Measurements from ENCODE around the gene PPOX.

DNA sequence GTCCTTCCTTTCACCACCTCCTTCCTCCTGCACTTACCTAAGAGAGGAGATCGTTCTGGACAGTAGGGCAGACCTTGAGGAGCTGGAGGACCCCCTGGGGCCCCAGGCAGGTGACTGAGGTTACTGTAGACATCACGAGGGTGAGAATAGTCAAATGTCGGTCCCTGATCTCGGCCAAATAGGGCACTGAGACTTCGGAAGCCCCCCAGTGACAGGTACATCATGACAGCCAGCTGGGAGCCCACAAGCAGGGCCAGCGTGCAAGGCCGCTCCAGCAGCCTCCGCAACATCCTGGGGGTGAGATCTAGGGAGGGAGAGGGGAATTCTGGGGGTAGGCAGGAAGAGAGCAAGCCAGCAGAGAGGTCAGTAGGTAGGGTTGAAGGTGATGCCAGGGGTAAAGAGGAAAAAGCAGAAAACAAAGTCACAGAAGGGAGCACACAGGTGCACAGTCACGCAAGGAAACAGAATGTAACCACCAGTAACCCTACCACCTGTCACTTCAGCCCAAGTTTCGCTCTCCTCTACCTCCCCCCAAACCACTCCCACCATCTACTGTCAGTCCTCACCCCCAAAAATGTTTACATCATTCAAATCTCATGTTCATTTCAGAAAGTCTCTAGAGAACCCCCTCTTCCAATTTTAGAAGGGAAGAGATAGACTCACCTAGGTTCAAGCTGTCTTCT, 9.7 kb downstream of the PPOX start:
- TF ChIP-seq EZH2phosphoT487 (IDR thresholded peaks at IDR 0.05; ENCODE audit: borderline replicate concordance, low read depth) (no peak), ELF1 (IDR thresholded peaks at IDR 0.05) (no peak), GABPA (IDR thresholded peaks at IDR 0.05; ENCODE audit: low read depth) (no peak), CHD2 (IDR thresholded peaks at IDR 0.05; ENCODE audit: low read length, partially characterized antibody) (no peak), TEAD4 (IDR thresholded peaks at IDR 0.05; ENCODE audit: borderline replicate concordance, insufficient read depth) (no peak), EP300 (IDR thresholded peaks at IDR 0.05; ENCODE audit: borderline replicate concordance in 1 of 2, low read depth in 1 of 2, low read length in 1 of 2) (no peak), RCOR1 (IDR thresholded peaks at IDR 0.05; ENCODE audit: low read length) (no peak), POLR2AphosphoS5 (IDR thresholded peaks at IDR 0.05; ENCODE audit: low read depth, low read length) (no peak), NRF1 (IDR thresholded peaks at IDR 0.05; ENCODE audit: low read depth, low read length) (no peak)
- TF ChIP-seq, protein P1, sequence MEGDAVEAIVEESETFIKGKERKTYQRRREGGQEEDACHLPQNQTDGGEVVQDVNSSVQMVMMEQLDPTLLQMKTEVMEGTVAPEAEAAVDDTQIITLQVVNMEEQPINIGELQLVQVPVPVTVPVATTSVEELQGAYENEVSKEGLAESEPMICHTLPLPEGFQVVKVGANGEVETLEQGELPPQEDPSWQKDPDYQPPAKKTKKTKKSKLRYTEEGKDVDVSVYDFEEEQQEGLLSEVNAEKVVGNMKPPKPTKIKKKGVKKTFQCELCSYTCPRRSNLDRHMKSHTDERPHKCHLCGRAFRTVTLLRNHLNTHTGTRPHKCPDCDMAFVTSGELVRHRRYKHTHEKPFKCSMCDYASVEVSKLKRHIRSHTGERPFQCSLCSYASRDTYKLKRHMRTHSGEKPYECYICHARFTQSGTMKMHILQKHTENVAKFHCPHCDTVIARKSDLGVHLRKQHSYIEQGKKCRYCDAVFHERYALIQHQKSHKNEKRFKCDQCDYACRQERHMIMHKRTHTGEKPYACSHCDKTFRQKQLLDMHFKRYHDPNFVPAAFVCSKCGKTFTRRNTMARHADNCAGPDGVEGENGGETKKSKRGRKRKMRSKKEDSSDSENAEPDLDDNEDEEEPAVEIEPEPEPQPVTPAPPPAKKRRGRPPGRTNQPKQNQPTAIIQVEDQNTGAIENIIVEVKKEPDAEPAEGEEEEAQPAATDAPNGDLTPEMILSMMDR (IDR thresholded peaks at IDR 0.05) = no peak
- TF ChIP-seq, protein P2, sequence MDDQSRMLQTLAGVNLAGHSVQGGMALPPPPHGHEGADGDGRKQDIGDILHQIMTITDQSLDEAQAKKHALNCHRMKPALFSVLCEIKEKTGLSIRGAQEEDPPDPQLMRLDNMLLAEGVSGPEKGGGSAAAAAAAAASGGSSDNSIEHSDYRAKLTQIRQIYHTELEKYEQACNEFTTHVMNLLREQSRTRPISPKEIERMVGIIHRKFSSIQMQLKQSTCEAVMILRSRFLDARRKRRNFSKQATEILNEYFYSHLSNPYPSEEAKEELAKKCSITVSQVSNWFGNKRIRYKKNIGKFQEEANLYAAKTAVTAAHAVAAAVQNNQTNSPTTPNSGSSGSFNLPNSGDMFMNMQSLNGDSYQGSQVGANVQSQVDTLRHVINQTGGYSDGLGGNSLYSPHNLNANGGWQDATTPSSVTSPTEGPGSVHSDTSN (IDR thresholded peaks at IDR 0.05) = no peak
- TF ChIP-seq, protein P3, sequence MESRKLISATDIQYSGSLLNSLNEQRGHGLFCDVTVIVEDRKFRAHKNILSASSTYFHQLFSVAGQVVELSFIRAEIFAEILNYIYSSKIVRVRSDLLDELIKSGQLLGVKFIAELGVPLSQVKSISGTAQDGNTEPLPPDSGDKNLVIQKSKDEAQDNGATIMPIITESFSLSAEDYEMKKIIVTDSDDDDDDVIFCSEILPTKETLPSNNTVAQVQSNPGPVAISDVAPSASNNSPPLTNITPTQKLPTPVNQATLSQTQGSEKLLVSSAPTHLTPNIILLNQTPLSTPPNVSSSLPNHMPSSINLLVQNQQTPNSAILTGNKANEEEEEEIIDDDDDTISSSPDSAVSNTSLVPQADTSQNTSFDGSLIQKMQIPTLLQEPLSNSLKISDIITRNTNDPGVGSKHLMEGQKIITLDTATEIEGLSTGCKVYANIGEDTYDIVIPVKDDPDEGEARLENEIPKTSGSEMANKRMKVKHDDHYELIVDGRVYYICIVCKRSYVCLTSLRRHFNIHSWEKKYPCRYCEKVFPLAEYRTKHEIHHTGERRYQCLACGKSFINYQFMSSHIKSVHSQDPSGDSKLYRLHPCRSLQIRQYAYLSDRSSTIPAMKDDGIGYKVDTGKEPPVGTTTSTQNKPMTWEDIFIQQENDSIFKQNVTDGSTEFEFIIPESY (IDR thresholded peaks at IDR 0.05; ENCODE audit: borderline replicate concordance, low read depth) = no peak
- TF ChIP-seq, protein P4, sequence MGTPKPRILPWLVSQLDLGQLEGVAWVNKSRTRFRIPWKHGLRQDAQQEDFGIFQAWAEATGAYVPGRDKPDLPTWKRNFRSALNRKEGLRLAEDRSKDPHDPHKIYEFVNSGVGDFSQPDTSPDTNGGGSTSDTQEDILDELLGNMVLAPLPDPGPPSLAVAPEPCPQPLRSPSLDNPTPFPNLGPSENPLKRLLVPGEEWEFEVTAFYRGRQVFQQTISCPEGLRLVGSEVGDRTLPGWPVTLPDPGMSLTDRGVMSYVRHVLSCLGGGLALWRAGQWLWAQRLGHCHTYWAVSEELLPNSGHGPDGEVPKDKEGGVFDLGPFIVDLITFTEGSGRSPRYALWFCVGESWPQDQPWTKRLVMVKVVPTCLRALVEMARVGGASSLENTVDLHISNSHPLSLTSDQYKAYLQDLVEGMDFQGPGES (IDR thresholded peaks at IDR 0.05; ENCODE audit: low read depth, low read length) = no peak
